ENCODE data around the gene SEMA4G. TPM values are rescaled to one million over a fixed set of nuclear protein-coding genes. Genes with fewer than 3 reads are reported as not detected.
A peak's percentile ranks its signal among the peaks of the same experiment; 100 is the strongest.

SEMA4G gene
- total RNA-seq, 4 donors from 2014 or later = 16.5 to 233 (median 185) TPM

DNA sequence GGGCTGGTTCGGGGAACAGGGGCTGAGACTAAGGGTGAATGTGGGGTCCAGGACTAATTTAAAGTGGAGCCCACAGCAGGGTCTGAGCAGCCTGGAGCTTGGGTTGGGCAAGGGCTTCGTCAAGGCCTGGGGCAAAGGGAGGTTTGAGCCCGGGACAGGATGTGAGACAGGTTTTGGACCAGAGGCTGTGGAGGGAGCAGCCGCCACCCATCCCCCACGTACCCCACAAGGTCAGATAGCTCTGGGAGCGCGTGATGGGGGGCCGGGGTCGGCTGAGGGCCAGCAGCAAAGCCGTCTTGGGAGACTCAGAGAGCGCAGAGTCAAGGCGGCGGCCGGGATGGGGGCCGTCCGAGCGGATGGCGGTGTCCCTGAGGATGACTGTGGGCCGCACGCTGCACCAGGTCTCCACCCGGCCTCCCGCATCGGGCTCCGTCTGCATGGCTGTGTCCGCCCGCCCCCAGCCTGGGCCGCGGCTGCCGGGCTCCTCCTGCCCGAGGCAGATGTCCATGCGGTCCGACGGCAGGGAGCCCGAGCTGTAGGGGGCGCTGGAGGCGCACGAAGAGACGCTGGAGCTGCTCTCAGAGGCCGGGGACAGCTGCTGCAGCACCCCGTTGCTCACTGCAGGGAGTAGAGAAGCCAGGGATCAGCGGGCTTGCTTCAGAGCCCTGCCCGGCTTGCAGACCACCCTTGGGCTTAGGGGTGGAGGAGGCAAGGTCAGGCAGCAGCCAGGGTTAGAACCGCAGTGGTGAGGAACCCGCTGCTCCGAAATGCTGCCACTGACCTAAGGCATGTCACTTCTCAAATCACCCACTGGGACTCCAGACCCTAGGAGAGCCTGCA lies 49.5 kb downstream of the SEMA4G start:
- Histone ChIP-seq H3K9me3 (no peaks in the 10 kb centered on the region), H3K4me3 (no peak overlapping the region), H3K36me3 (no peaks in the 10 kb centered on the region), H3K27ac (no peak overlapping the region), H3K27me3 (no peaks in the 10 kb centered on the region), H3K4me1 (peaks cover 0 to 9% (median 7%) of the 10 kb centered on the region in 4 donors)
- peak; percentile 45 to 93 (median 93) for DNase-seq
- TF ChIP-seq, protein P1, sequence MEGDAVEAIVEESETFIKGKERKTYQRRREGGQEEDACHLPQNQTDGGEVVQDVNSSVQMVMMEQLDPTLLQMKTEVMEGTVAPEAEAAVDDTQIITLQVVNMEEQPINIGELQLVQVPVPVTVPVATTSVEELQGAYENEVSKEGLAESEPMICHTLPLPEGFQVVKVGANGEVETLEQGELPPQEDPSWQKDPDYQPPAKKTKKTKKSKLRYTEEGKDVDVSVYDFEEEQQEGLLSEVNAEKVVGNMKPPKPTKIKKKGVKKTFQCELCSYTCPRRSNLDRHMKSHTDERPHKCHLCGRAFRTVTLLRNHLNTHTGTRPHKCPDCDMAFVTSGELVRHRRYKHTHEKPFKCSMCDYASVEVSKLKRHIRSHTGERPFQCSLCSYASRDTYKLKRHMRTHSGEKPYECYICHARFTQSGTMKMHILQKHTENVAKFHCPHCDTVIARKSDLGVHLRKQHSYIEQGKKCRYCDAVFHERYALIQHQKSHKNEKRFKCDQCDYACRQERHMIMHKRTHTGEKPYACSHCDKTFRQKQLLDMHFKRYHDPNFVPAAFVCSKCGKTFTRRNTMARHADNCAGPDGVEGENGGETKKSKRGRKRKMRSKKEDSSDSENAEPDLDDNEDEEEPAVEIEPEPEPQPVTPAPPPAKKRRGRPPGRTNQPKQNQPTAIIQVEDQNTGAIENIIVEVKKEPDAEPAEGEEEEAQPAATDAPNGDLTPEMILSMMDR (IDR thresholded peaks at IDR 0.05) = peak in 4 of 6 experiments; percentile 72 to 92 (median 86)
- no peak for TF ChIP-seq POLR2A (IDR thresholded peaks at IDR 0.05)

Small RNA genes within 50 kb of the gene (small RNA-seq; reads per million reads assigned to genes)
- gene MIR608 = 0 reads per million in 2 donors

Other genes starting within 250 kb of the SEMA4G start
- not detected for gene PAX2, start 223.9 kb upstream of the SEMA4G start, total RNA-seq
- gene SLF2, start 56.5 kb upstream of the SEMA4G start, total RNA-seq = 10 to 100 TPM; 11.0 to 37.2 (median 32.0) TPM
- 10 to 100 TPM; 40.5 to 85.5 (median 61.7) TPM for gene MRPL43, start 18.0 kb downstream of the SEMA4G start, total RNA-seq
- gene TWNK, start 18.0 kb downstream of the SEMA4G start, total RNA-seq = 10 to 100 TPM in 1 of 4 donors, 1 to 10 TPM in 3; 3.8 to 18.2 (median 4.4) TPM
- 10 to 100 TPM; 28.0 to 57.4 (median 47.1) TPM for gene LZTS2, start 30.3 kb downstream of the SEMA4G start, total RNA-seq
- 10 to 100 TPM in 3 of 4 donors, under 1 TPM in 1; 0.83 to 58.7 (median 51.3) TPM for gene PDZD7, start 61.6 kb downstream of the SEMA4G start, total RNA-seq
- 100 to 1,000 TPM; 165 to 772 (median 494) TPM for gene SFXN3, start 61.7 kb downstream of the SEMA4G start, total RNA-seq
- gene KAZALD1, start 92.5 kb downstream of the SEMA4G start, total RNA-seq = 10 to 100 TPM in 3 of 4 donors, not detected in 1; 25.9 to 41.8 (median 39.1) TPM
- gene TLX1, start 161.8 kb downstream of the SEMA4G start, total RNA-seq = 1 to 10 TPM in 3 of 4 donors, not detected in 1; 1.6 to 4.8 (median 3.2) TPM